ENCODE measurements around the gene C9orf50. TPM values are rescaled to one million over a fixed set of nuclear protein-coding genes. Genes with fewer than 3 reads are reported as not detected.
A peak's percentile ranks its signal among the peaks of the same experiment; 100 is the strongest.
"Not testable (repeated sequence)": the region's sequence is repeated elsewhere in the genome, so short reads cannot be mapped to it uniquely, and the experiment has no call there.

C9orf50 gene
- total RNA-seq, 3 donors from 2014 or later (not counting 1 experiment from before 2014, with no cell fraction given), result not detected

DNA sequence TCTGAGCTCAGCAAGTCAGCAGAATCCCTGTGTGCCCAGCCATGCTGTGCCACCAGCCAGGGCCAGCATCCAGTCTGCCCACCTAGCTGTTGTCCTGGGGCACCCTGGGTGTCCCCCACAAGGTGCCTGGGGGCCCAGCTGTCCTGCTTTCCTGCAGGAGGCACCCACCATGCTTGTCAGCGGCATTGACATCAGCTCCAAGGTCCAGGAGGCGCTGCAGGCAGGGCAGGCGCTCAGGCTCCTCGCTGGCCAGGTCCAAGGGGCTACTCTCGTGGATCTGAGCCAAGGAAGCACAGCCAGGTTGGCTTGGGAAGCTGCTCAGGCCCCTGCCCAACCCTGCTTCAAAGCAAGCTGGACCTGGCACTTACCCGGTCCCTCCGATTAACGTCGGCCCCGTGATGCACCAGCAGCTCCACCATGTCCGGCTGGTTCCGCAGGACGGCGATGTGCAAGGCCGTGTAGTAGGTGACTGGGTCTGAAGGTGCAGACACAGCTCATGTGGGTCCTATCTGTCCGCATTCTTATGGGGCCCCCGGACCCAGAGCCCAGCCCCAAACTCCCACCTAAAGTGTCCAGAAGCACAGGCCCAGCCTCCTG is 18.2 kb upstream of the C9orf50 start:
- Histone ChIP-seq H3K27ac (ENCODE audit: low read length) (no peak overlapping the region), H3K4me1 (ENCODE audit: control insufficient read depth, insufficient read depth, low read length) (peaks cover 23% of the 10 kb centered on the region), H3K27me3 (ENCODE audit: control insufficient read depth, insufficient read depth, low read length) (no peaks in the 10 kb centered on the region), H3K36me3 (ENCODE audit: control insufficient read depth, insufficient read depth, low read length) (peaks cover 38% of the 10 kb centered on the region), H3K4me3 (ENCODE audit: low read length) (no peak overlapping the region), H3K9me3 (ENCODE audit: control insufficient read depth, insufficient read depth, low read length) (no peaks in the 10 kb centered on the region)
- TF ChIP-seq, protein P1, sequence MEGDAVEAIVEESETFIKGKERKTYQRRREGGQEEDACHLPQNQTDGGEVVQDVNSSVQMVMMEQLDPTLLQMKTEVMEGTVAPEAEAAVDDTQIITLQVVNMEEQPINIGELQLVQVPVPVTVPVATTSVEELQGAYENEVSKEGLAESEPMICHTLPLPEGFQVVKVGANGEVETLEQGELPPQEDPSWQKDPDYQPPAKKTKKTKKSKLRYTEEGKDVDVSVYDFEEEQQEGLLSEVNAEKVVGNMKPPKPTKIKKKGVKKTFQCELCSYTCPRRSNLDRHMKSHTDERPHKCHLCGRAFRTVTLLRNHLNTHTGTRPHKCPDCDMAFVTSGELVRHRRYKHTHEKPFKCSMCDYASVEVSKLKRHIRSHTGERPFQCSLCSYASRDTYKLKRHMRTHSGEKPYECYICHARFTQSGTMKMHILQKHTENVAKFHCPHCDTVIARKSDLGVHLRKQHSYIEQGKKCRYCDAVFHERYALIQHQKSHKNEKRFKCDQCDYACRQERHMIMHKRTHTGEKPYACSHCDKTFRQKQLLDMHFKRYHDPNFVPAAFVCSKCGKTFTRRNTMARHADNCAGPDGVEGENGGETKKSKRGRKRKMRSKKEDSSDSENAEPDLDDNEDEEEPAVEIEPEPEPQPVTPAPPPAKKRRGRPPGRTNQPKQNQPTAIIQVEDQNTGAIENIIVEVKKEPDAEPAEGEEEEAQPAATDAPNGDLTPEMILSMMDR (IDR thresholded peaks at IDR 0.05), result no peak
- ATAC-seq, result no peak
- H3K4me3 Mint-ChIP-seq, result no peak overlapping the region
- no peaks in the 10 kb centered on the region for H3K36me3 Mint-ChIP-seq
- WGBS (ENCODE audit: insufficient coverage), result 96% methylated on average over 17 of the region's 17 CpGs
- DNase-seq, result no peak
- intact Hi-C loops (cut with micrococcal nuclease), result no loop called here
- no peaks in the 10 kb centered on the region for H3K27me3 Mint-ChIP-seq (ENCODE audit: low read depth in 2 of 2)
- peaks cover 6 to 37% of the 10 kb centered on the region in 2 donors for H3K4me1 Mint-ChIP-seq
- no peak overlapping the region for H3K27ac Mint-ChIP-seq
- H3K9me3 Mint-ChIP-seq, result no peaks in the 10 kb centered on the region

GRCh38 chr9:129637673-129638439 is 17.0 kb upstream of the C9orf50 start:
- Mint-ChIP-seq H3K36me3 (no peaks in the 10 kb centered on the region), H3K27ac (peak overlapping the region in 1 of 2 donors; percentile 55), H3K27me3 (ENCODE audit: low read depth in 2 of 2) (no peaks in the 10 kb centered on the region), H3K9me3 (no peaks in the 10 kb centered on the region), H3K4me1 (peaks cover 6 to 37% of the 10 kb centered on the region in 2 donors), H3K4me3 (peak overlapping the region; percentile 61)
- Histone ChIP-seq H3K4me3 (ENCODE audit: low read length) (no peak overlapping the region), H3K36me3 (ENCODE audit: control insufficient read depth, insufficient read depth, low read length) (peaks cover 50% of the 10 kb centered on the region), H3K27me3 (ENCODE audit: control insufficient read depth, insufficient read depth, low read length) (no peaks in the 10 kb centered on the region), H3K4me1 (ENCODE audit: control insufficient read depth, insufficient read depth, low read length) (peaks cover 23% of the 10 kb centered on the region), H3K9me3 (ENCODE audit: control insufficient read depth, insufficient read depth, low read length) (no peaks in the 10 kb centered on the region), H3K27ac (ENCODE audit: low read length) (no peak overlapping the region)
- intact Hi-C loops (cut with micrococcal nuclease), result no loop called here
- TF ChIP-seq, protein P1 (IDR thresholded peaks at IDR 0.05), result no peak
- ATAC-seq, result no peak
- 90% methylated on average over 29 of the region's 29 CpGs for WGBS (ENCODE audit: insufficient coverage)
- DNase-seq, result peak in 1 of 2 donors; percentile 6

DNA sequence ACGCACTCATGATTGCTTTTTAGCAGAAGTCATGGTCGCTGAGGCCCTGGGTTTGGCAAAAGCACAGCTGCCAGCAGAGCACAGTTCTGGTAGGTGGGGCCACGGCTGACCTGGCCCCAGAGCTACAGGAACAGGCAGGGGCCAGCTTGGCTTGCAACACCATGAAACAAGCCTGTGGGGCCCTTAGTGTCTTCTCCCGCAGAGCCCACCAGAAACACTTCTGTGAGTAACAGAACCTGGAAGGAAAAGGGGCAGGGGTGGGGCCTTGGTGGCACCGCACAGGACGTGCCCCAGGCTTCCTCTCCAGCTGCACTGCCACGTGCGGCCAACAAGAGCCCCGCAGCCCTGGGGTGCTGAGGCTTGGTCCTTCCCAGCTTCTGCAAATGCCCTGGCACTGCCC is 16.2 kb upstream of the C9orf50 start:
- no peak overlapping the region for H3K4me3 ChIP-seq (ENCODE audit: low read length)
- ATAC-seq (no peak), DNase-seq (no peak)
- H3K27ac Mint-ChIP-seq, result no peak overlapping the region
- intact Hi-C loops (cut with micrococcal nuclease), result no loop called here
- H3K36me3 ChIP-seq (ENCODE audit: control insufficient read depth, insufficient read depth, low read length), result peaks cover 53% of the 10 kb centered on the region
- H3K4me1 ChIP-seq (ENCODE audit: control insufficient read depth, insufficient read depth, low read length), result peaks cover 19% of the 10 kb centered on the region
- H3K36me3 Mint-ChIP-seq, result no peaks in the 10 kb centered on the region
- no peak overlapping the region for H3K4me3 Mint-ChIP-seq
- H3K27me3 Mint-ChIP-seq (ENCODE audit: low read depth in 2 of 2), result no peaks in the 10 kb centered on the region
- TF ChIP-seq, protein P1 (IDR thresholded peaks at IDR 0.05), result no peak
- H3K27ac ChIP-seq (ENCODE audit: low read length), result no peak overlapping the region
- WGBS (ENCODE audit: insufficient coverage), result 30% methylated on average over 9 of the region's 9 CpGs
- H3K9me3 Mint-ChIP-seq, result no peaks in the 10 kb centered on the region
- H3K4me1 Mint-ChIP-seq, result peaks cover 6 to 36% of the 10 kb centered on the region in 2 donors
- H3K9me3 ChIP-seq (ENCODE audit: control insufficient read depth, insufficient read depth, low read length), result no peaks in the 10 kb centered on the region
- H3K27me3 ChIP-seq (ENCODE audit: control insufficient read depth, insufficient read depth, low read length), result no peaks in the 10 kb centered on the region

GRCh38 chr9:129636343-129636742 is 15.4 kb upstream of the C9orf50 start:
- H3K9me3 ChIP-seq (ENCODE audit: control insufficient read depth, insufficient read depth, low read length); H3K27ac ChIP-seq (ENCODE audit: low read length); ATAC-seq; DNase-seq; H3K27me3 ChIP-seq (ENCODE audit: control insufficient read depth, insufficient read depth, low read length); H3K27ac Mint-ChIP-seq; H3K4me3 Mint-ChIP-seq; H3K27me3 Mint-ChIP-seq (ENCODE audit: low read depth in 2 of 2); intact Hi-C loops (cut with micrococcal nuclease); H3K9me3 Mint-ChIP-seq; H3K4me3 ChIP-seq (ENCODE audit: low read length); H3K36me3 Mint-ChIP-seq: not testable (repeated sequence)
- H3K4me1 ChIP-seq (ENCODE audit: control insufficient read depth, insufficient read depth, low read length), result peaks cover 17% of the 10 kb centered on the region
- peaks cover 5 to 41% of the 10 kb centered on the region in 2 donors for H3K4me1 Mint-ChIP-seq
- 96% methylated on average over 10 of the region's 10 CpGs for WGBS (ENCODE audit: insufficient coverage)
- peaks cover 53% of the 10 kb centered on the region for H3K36me3 ChIP-seq (ENCODE audit: control insufficient read depth, insufficient read depth, low read length)
